Measurements from ENCODE around the gene FOXN4.

The FOXN4 gene

GRCh38 chr12:109308534-109309380 lies at the start of gene FOXN4:
TSS of gene FOXN4 (minus strand) at chr12:109309284. CDS start at chr12:109308321, 963 bp downstream.
- Histone ChIP-seq H3K9ac (ENCODE audit: low read length) (peak within 1 kb of the TSS; percentile 87), H4K20me1 (ENCODE audit: low read depth, low read length) (no peaks in the 10 kb centered on the region), H3K27ac (ENCODE audit: low read depth, low read length) (peak within 1 kb of the TSS; percentile 62), H2AFZ (ENCODE audit: low read depth, low read length, severe bottlenecking) (peak within 1 kb of the TSS; percentile 98), H3K79me2 (ENCODE audit: insufficient read depth, low read length) (no peaks in the 10 kb centered on the region), H3F3A (ENCODE audit: insufficient read depth) (peaks cover 14% of the 10 kb centered on the region), H3K27me3 (ENCODE audit: low read length) (no peaks in the 10 kb centered on the region), H3K9me2 (replicated peaks; ENCODE audit: insufficient read depth, low read length) (no peaks in the 10 kb centered on the region), H3K9me3 (ENCODE audit: insufficient read depth, low read length) (no peaks in the 10 kb centered on the region), H3K4me3 (ENCODE audit: insufficient read depth, low read length, poor library complexity, severe bottlenecking) (peak within 1 kb of the TSS; percentile 83), H3K36me3 (ENCODE audit: low read length) (no peaks in the 10 kb centered on the region), H3K4me2 (ENCODE audit: low read depth, low read length, poor library complexity, severe bottlenecking) (peak within 1 kb of the TSS; percentile 93)
- TF ChIP-seq EZH2phosphoT487 (conservative IDR thresholded peaks at IDR 0.05; ENCODE audit: low read length) (no peak), CTCF (IDR thresholded peaks at IDR 0.05; ENCODE audit: insufficient read depth, low read length, poor library complexity, severe bottlenecking) (no peak)

- Histone ChIP-seq H3K36me3 (ENCODE audit: low read length) (no peaks in the 10 kb centered on the region), H3K9me3 (ENCODE audit: insufficient read depth, low read length) (no peaks in the 10 kb centered on the region), H4K20me1 (ENCODE audit: low read depth, low read length) (no peaks in the 10 kb centered on the region), H3K4me2 (ENCODE audit: low read depth, low read length, poor library complexity, severe bottlenecking) (no peak overlapping the region), H3K27me3 (ENCODE audit: low read length) (no peaks in the 10 kb centered on the region), H3K9ac (ENCODE audit: low read length) (no peak overlapping the region), H3K4me3 (ENCODE audit: insufficient read depth, low read length, poor library complexity, severe bottlenecking) (no peak overlapping the region), H3K27ac (ENCODE audit: low read depth, low read length) (no peak overlapping the region), H3K9me2 (replicated peaks; ENCODE audit: insufficient read depth, low read length) (no peaks in the 10 kb centered on the region), H3F3A (ENCODE audit: insufficient read depth) (no peaks in the 10 kb centered on the region), H2AFZ (ENCODE audit: low read depth, low read length, severe bottlenecking) (no peak overlapping the region), H3K79me2 (ENCODE audit: insufficient read depth, low read length) (no peaks in the 10 kb centered on the region)
- no peak for TF ChIP-seq CTCF (IDR thresholded peaks at IDR 0.05; ENCODE audit: insufficient read depth, low read length, poor library complexity, severe bottlenecking)
- TF ChIP-seq EZH2phosphoT487 (conservative IDR thresholded peaks at IDR 0.05; ENCODE audit: low read length) = no peak
These were observed 49.2 kb upstream of the FOXN4 start for GRCh38 chr12:109358154-109358869.

- no peak overlapping the region for H3K27ac ChIP-seq (ENCODE audit: low read depth, low read length)
These were observed 47.9 kb upstream of the FOXN4 start for GRCh38 chr12:109357032-109357431.

More at GRCh38 chr12:109357032-109357431, 47.9 kb upstream of the FOXN4 start:
- Histone ChIP-seq H3K4me3 (ENCODE audit: insufficient read depth, low read length, poor library complexity, severe bottlenecking) (no peak overlapping the region), H3K27me3 (ENCODE audit: low read length) (no peaks in the 10 kb centered on the region), H3K36me3 (ENCODE audit: low read length) (no peaks in the 10 kb centered on the region), H3F3A (ENCODE audit: insufficient read depth) (no peaks in the 10 kb centered on the region), H3K79me2 (ENCODE audit: insufficient read depth, low read length) (no peaks in the 10 kb centered on the region), H3K9me3 (ENCODE audit: insufficient read depth, low read length) (no peaks in the 10 kb centered on the region), H3K4me2 (ENCODE audit: low read depth, low read length, poor library complexity, severe bottlenecking) (no peak overlapping the region), H3K9me2 (replicated peaks; ENCODE audit: insufficient read depth, low read length) (no peaks in the 10 kb centered on the region), H4K20me1 (ENCODE audit: low read depth, low read length) (no peaks in the 10 kb centered on the region), H2AFZ (ENCODE audit: low read depth, low read length, severe bottlenecking) (no peak overlapping the region), H3K9ac (ENCODE audit: low read length) (no peak overlapping the region)
- TF ChIP-seq CTCF (IDR thresholded peaks at IDR 0.05; ENCODE audit: insufficient read depth, low read length, poor library complexity, severe bottlenecking) (no peak), EZH2phosphoT487 (conservative IDR thresholded peaks at IDR 0.05; ENCODE audit: low read length) (no peak)
